ENCODE data around the gene ALG14.

ALG14 gene

DNA sequence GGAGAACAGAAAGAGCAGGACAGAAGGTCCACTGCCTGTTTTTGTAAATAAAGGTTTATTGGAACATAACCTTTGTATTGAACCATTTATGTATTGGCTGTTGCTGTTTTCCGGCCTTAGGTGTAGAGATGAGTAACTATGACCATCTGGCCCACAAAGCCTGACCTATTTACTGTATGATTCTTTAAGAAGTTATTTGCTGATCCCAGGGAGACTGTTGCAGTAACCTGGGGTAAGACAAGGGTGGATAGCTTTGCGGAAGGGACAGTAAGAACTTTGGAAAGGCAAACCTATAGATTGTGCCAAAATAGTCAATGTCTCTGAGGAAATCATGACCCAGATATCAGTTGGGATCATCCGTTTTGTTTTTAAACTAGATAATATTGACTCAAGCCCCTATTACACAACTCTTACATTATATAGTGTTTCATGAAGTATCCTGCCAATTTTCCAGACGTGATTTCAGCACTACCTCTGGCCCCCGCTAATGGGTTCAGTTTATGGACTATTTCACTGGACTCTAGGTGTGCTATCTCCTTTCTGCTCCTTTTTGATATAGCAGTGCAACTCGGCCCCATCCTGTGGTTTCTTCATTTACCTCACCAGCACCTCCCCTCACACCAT, 23.6 kb upstream of the ALG14 start:
- Histone ChIP-seq H3K4me2 (ENCODE audit: low read length) (no peak overlapping the region), H3F3A (ENCODE audit: control insufficient read depth, insufficient read depth) (no peaks in the 10 kb centered on the region), H3K36me3 (ENCODE audit: control insufficient read depth, low read length) (no peaks in the 10 kb centered on the region), H3K9me2 (replicated peaks; ENCODE audit: control insufficient read depth, low read length) (no peaks in the 10 kb centered on the region), H3K27ac (ENCODE audit: low read depth, low read length) (no peak overlapping the region), H3K79me2 (ENCODE audit: control insufficient read depth, low read length) (no peaks in the 10 kb centered on the region), H3K9me3 (ENCODE audit: control insufficient read depth, insufficient read depth, low read length) (no peaks in the 10 kb centered on the region), H3K4me1 (ENCODE audit: control insufficient read depth, low read length) (no peaks in the 10 kb centered on the region), H4K20me1 (ENCODE audit: control insufficient read depth, insufficient read depth, low read depth, low read length) (no peaks in the 10 kb centered on the region), H3K27me3 (ENCODE audit: control insufficient read depth, low read length) (no peaks in the 10 kb centered on the region), H3K4me3 (ENCODE audit: low read length) (no peak overlapping the region)
- TF ChIP-seq, protein P1, sequence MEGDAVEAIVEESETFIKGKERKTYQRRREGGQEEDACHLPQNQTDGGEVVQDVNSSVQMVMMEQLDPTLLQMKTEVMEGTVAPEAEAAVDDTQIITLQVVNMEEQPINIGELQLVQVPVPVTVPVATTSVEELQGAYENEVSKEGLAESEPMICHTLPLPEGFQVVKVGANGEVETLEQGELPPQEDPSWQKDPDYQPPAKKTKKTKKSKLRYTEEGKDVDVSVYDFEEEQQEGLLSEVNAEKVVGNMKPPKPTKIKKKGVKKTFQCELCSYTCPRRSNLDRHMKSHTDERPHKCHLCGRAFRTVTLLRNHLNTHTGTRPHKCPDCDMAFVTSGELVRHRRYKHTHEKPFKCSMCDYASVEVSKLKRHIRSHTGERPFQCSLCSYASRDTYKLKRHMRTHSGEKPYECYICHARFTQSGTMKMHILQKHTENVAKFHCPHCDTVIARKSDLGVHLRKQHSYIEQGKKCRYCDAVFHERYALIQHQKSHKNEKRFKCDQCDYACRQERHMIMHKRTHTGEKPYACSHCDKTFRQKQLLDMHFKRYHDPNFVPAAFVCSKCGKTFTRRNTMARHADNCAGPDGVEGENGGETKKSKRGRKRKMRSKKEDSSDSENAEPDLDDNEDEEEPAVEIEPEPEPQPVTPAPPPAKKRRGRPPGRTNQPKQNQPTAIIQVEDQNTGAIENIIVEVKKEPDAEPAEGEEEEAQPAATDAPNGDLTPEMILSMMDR (IDR thresholded peaks at IDR 0.05; ENCODE audit: low read depth, low read length, poor library complexity, severe bottlenecking): no peak
- TF ChIP-seq EZH2phosphoT487 (IDR thresholded peaks at IDR 0.05; ENCODE audit: borderline replicate concordance, low read length): no peak

DNA sequence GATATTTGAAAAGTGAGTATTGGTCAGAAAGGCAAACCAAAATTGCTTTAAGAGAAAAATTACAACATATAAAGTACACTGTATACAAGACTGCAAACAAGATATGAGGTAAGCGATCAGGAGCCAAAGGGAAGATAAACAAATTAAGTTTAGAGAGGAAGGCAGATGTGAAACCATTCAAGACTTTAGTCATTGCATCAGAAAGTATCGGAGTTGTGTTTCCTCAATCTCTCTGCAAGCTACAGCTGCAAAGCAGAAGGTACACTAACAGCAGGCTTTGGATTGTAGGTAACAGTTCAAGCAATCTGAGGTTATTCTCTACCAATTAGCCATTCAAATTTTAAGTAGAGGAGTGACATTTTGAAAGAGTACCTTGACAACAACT, 23.1 kb upstream of the ALG14 start:
- Histone ChIP-seq H3K4me3 (ENCODE audit: low read length) (no peak overlapping the region), H3K27ac (ENCODE audit: low read depth, low read length) (no peak overlapping the region), H3K9me3 (ENCODE audit: control insufficient read depth, insufficient read depth, low read length) (no peaks in the 10 kb centered on the region), H3K36me3 (ENCODE audit: control insufficient read depth, low read length) (no peaks in the 10 kb centered on the region), H3K9me2 (replicated peaks; ENCODE audit: control insufficient read depth, low read length) (no peaks in the 10 kb centered on the region), H3K27me3 (ENCODE audit: control insufficient read depth, low read length) (no peaks in the 10 kb centered on the region), H3K4me1 (ENCODE audit: control insufficient read depth, low read length) (no peaks in the 10 kb centered on the region), H3F3A (ENCODE audit: control insufficient read depth, insufficient read depth) (no peaks in the 10 kb centered on the region), H3K79me2 (ENCODE audit: control insufficient read depth, low read length) (no peaks in the 10 kb centered on the region), H4K20me1 (ENCODE audit: control insufficient read depth, insufficient read depth, low read depth, low read length) (no peaks in the 10 kb centered on the region), H3K4me2 (ENCODE audit: low read length) (no peak overlapping the region)
- no peak for TF ChIP-seq EZH2phosphoT487 (IDR thresholded peaks at IDR 0.05; ENCODE audit: borderline replicate concordance, low read length)
- TF ChIP-seq, protein P1 (IDR thresholded peaks at IDR 0.05; ENCODE audit: low read depth, low read length, poor library complexity, severe bottlenecking): no peak

DNA sequence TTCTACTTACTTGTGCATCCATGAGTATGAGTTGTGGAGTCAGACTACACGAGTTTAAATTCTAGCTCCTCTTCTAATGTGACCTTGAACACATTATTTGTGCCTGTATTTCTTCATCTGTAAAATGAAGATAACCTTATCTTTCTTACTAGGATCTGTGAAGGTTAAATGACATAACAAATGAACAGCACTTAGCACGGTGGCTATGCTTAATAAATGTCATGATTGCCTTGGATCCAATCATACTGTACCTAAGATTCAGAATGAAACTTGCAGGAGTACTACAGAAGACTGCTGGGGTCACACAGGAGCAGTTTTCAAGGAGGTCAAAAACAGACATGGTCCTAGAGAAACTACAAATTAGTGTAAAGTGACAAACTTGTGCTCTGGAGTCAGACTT, 22.2 kb upstream of the ALG14 start:
- Histone ChIP-seq H3K27me3 (ENCODE audit: control insufficient read depth, low read length) (no peaks in the 10 kb centered on the region), H3F3A (ENCODE audit: control insufficient read depth, insufficient read depth) (no peaks in the 10 kb centered on the region), H3K79me2 (ENCODE audit: control insufficient read depth, low read length) (no peaks in the 10 kb centered on the region), H3K4me3 (ENCODE audit: low read length) (no peak overlapping the region), H3K27ac (ENCODE audit: low read depth, low read length) (no peak overlapping the region), H3K9me3 (ENCODE audit: control insufficient read depth, insufficient read depth, low read length) (no peaks in the 10 kb centered on the region), H3K36me3 (ENCODE audit: control insufficient read depth, low read length) (no peaks in the 10 kb centered on the region), H3K9me2 (replicated peaks; ENCODE audit: control insufficient read depth, low read length) (no peaks in the 10 kb centered on the region), H3K4me1 (ENCODE audit: control insufficient read depth, low read length) (no peaks in the 10 kb centered on the region), H3K4me2 (ENCODE audit: low read length) (no peak overlapping the region), H4K20me1 (ENCODE audit: control insufficient read depth, insufficient read depth, low read depth, low read length) (no peaks in the 10 kb centered on the region)
- no peak for TF ChIP-seq EZH2phosphoT487 (IDR thresholded peaks at IDR 0.05; ENCODE audit: borderline replicate concordance, low read length)
- TF ChIP-seq, protein P1 (IDR thresholded peaks at IDR 0.05; ENCODE audit: low read depth, low read length, poor library complexity, severe bottlenecking): no peak

Data from DOHH2 (cell line).